Gastrocnemius medialis (tissue), 4 donors: ENCODE measurements around the gene CHRM4. TPM values are rescaled to one million over a fixed set of nuclear protein-coding genes. Genes with fewer than 3 reads are reported as not detected.
"Not testable (repeated sequence)": the region's sequence is repeated elsewhere in the genome, so short reads cannot be mapped to it uniquely, and the experiment has no call there.

Experiments used
- ATAC-seq, 2 donors: fragments of 150-250 bp; one replicate each; pipeline ENCODE4 v1.9.1; 2016
- DNase-seq, 2 donors: peaks; one replicate each; pipeline ENCODE4 v3.0.0-alpha.2; 2019
- H3K27ac ChIP-seq, 4 donors: fragments of 200-600 bp; sonication (generic); 1 replicate in 1 of 4; 2 replicates in 3 of 4; pipeline ENCODE4 v1.5.1; 2016 to 2018; ENCODE audit warnings: mild to moderate bottlenecking in 2 of 4, moderate library complexity in 1 of 4
- H3K27me3 ChIP-seq, 3 donors: fragments of 200-600 bp; sonication (generic) in 2 of 3; 1 replicate in 1 of 3; 2 replicates in 2 of 3; pipeline versions ENCODE4 v1.5.1 to v1.6.0; 2016 to 2019; ENCODE audit warnings: mild to moderate bottlenecking in 1 of 3, moderate library complexity in 1 of 3
- H3K36me3 ChIP-seq, 2 donors: fragments of 200-600 bp; sonication (generic) in 1 of 2; one replicate each; pipeline ENCODE4 v1.5.1; 2017 to 2018
- H3K4me1 ChIP-seq, 2 donors: fragments of 200-600 bp; sonication (generic) in 1 of 2; one replicate each; pipeline ENCODE4 v1.5.1; 2016 to 2017; ENCODE audit warnings: mild to moderate bottlenecking in 2 of 2
- H3K4me3 ChIP-seq, 4 donors: fragments of 200-600 bp; sonication (generic) in 3 of 4; 1 replicate in 1 of 4; 2 replicates in 3 of 4; pipeline ENCODE4 v1.5.1; 2016 to 2019; ENCODE audit warnings: mild to moderate bottlenecking in 2 of 4
- H3K9me3 ChIP-seq, 3 donors: fragments of 200-600 bp; sonication (generic) in 2 of 3; 1 replicate in 1 of 3; 2 replicates in 2 of 3; pipeline ENCODE4 v1.5.1; 2016 to 2019
- CTCF ChIP-seq, 5 experiments: fragments of 450-650 bp in 3 of 5; fragments of 200-600 bp in 2 of 5; sonication (generic) in 2 of 5; IDR thresholded peaks in 4 of 5; conservative IDR thresholded peaks in 1 of 5; 1 replicate in 4 of 5; 2 replicates in 1 of 5; pipeline ENCODE4 v1.5.1; 2016 to 2019; ENCODE audit warnings: antibody characterized with exemption in 5 of 5, mild to moderate bottlenecking in 3 of 5, moderate library complexity in 3 of 5
- POLR2A ChIP-seq, 2 donors: fragments of 450-650 bp; IDR thresholded peaks; one replicate each; pipeline ENCODE4 v1.6.1; 2017; ENCODE audit warnings: antibody characterized with exemption in 2 of 2, mild to moderate bottlenecking in 2 of 2, moderate library complexity in 2 of 2
- in situ Hi-C, 4 donors: fragments of 200-750 bp; cut with MboI; loops; one replicate each; pipeline versions ENCODE4 v1.15.0 to v1.8.0; 2017; ENCODE audit warnings: low sequenced_read_pairs in 4 of 4
- intact Hi-C: fragments of 100-400 bp; cut with DNase I; formaldehyde crosslinking; loops from one replicate; pipeline ENCODE4 v1.15.1; 2023; ENCODE audit warnings: low total_unique reads
- total RNA-seq, 4 donors: library from RNA; depleted of rRNA; stranded (reverse); fragments of >200 nt; gene quantifications; one replicate each; pipeline versions ENCODE4 v1.1.0 to v1.2.3, GENCODE V29; 2016

Gene CHRM4
- total RNA-seq, 4 donors from 2014 or later: not detected

GRCh38 chr11:46380340-46381047 lies 11.1 kb downstream of the CHRM4 start:
- Histone ChIP-seq H3K4me1 (peaks cover 6 to 19% of the 10 kb centered on the region in 2 donors), H3K27me3 (peaks cover 0 to 23% (median 7%) of the 10 kb centered on the region in 3 donors), H3K36me3 (peaks cover 0 to 32% of the 10 kb centered on the region in 2 donors), H3K4me3 (peak overlapping the region; percentile 56 to 76 (median 58)), H3K27ac (peak overlapping the region; percentile 64 to 70 (median 66)), H3K9me3 (no peaks in the 10 kb centered on the region)
- intact Hi-C loops (no loop called here), in situ Hi-C loops (no loop called here)
- TF ChIP-seq CTCF (IDR thresholded peaks at IDR 0.05 in 4 of 5, conservative IDR thresholded peaks at IDR 0.05 in 1 of 5) (no peak), POLR2A (IDR thresholded peaks at IDR 0.05) (peak in 1 of 2 donors; percentile 12)
- DNase-seq: peak in 1 of 2 donors; percentile 53
- peak; percentile 22 to 42 for ATAC-seq

GRCh38 chr11:46379482-46380293 lies 11.9 kb downstream of the CHRM4 start:
- intact Hi-C loops, in situ Hi-C loops, H3K9me3 ChIP-seq: not testable (repeated sequence)
- H3K4me3 ChIP-seq: peak overlapping the region; percentile 56 to 76 (median 58)
- peak in 1 of 2 donors; percentile 52 for DNase-seq
- H3K36me3 ChIP-seq: peaks cover 0 to 40% of the 10 kb centered on the region in 2 donors
- ATAC-seq: peak; percentile 7 to 12
- H3K27ac ChIP-seq: peak overlapping the region; percentile 64 to 70 (median 66)
- H3K27me3 ChIP-seq: peaks cover 0 to 23% (median 7%) of the 10 kb centered on the region in 3 donors
- peaks cover 6 to 19% of the 10 kb centered on the region in 2 donors for H3K4me1 ChIP-seq

DNA sequence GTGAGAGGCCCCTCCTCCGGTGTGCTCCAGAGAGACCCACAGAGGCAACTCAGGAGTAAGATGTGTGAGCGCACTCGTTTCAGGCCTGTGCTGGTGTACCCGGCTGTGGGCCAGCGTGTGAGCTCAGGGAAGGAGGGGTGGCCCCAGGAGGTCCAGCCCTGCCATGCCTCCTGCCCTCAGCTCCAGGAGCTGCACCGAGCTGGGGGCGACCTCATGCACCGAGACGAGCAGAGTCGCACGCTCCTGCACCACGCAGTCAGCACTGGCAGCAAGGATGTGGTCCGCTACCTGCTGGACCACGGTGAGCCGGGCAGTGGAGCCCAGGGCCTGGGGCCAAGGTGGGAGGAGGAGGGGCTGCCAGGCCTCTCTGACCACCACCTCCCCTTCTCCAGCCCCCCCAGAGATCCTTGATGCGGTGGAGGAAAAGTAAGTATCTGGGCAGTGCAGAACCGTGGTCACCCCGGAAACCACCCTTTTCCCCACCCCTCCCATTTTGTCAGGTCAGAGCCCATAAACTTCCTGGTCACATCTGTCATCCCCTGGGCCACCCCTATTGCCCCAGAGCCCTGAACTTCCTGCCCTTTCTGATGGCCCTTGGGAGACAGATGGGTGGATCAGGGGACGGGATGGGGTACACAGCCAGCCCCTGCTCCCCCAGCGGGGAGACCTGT lies 12.6 kb downstream of the CHRM4 start:
- DNase-seq: peak in 1 of 2 donors; percentile 26
- peaks cover 6 to 19% of the 10 kb centered on the region in 2 donors for H3K4me1 ChIP-seq
- H3K27ac ChIP-seq: peak overlapping the region in 3 of 4 donors; percentile 66 to 70 (median 67)
- ATAC-seq: peak in 1 of 2 donors; percentile 9
- H3K27me3 ChIP-seq: peaks cover 0 to 23% (median 7%) of the 10 kb centered on the region in 3 donors
- no peak for TF ChIP-seq CTCF (IDR thresholded peaks at IDR 0.05 in 4 of 5, conservative IDR thresholded peaks at IDR 0.05 in 1 of 5)
- TF ChIP-seq POLR2A (IDR thresholded peaks at IDR 0.05): no peak
- in situ Hi-C loops: no loop called here
- peaks cover 0 to 47% of the 10 kb centered on the region in 2 donors for H3K36me3 ChIP-seq
- intact Hi-C loops: no loop called here
- no peak overlapping the region for H3K4me3 ChIP-seq
- H3K9me3 ChIP-seq: no peaks in the 10 kb centered on the region

- TF ChIP-seq CTCF (IDR thresholded peaks at IDR 0.05 in 4 of 5, conservative IDR thresholded peaks at IDR 0.05 in 1 of 5) (no peak), POLR2A (IDR thresholded peaks at IDR 0.05) (no peak)
- H3K4me3 ChIP-seq: no peak overlapping the region
- peaks cover 0 to 23% (median 7%) of the 10 kb centered on the region in 3 donors for H3K27me3 ChIP-seq
- no peaks in the 10 kb centered on the region for H3K9me3 ChIP-seq
- peak in 1 of 2 donors; percentile 23 for DNase-seq
- peaks cover 6 to 19% of the 10 kb centered on the region in 2 donors for H3K4me1 ChIP-seq
- in situ Hi-C loops (no loop called here), intact Hi-C loops (no loop called here)
- H3K27ac ChIP-seq: no peak overlapping the region
- no peak for ATAC-seq
- peaks cover 0 to 54% of the 10 kb centered on the region in 2 donors for H3K36me3 ChIP-seq
Measured at GRCh38 chr11:46378296-46378695, 13.3 kb downstream of the CHRM4 start.
